GM06990 (cell line): ENCODE results near the gene MLLT10.

Source experiments
- DNase-seq: peaks from one replicate; pipeline ENCODE4 v3.0.0-alpha.2; 2011; ENCODE audit not compliant: insufficient read length; ENCODE audit errors: extremely low read depth
- H3K27me3 ChIP-seq: replicated peaks from 2 replicates; pipeline ENCODE4 v1.6.0; 2011; ENCODE audit warnings: low read length; ENCODE audit not compliant: control insufficient read depth, insufficient read depth
- H3K36me3 ChIP-seq: 2 replicates; pipeline ENCODE4 v1.5.1; 2011; ENCODE audit warnings: low read length; ENCODE audit not compliant: control insufficient read depth, insufficient read depth
- H3K4me3 ChIP-seq: replicated peaks from 2 replicates; pipeline ENCODE4 v1.5.1; 2011; ENCODE audit warnings: low read depth, mild to moderate bottlenecking, control low read depth, low read length
- CTCF ChIP-seq: IDR thresholded peaks from 2 replicates; pipeline ENCODE4 v1.5.1; 2011; ENCODE audit warnings: low read length, control low read depth, mild to moderate bottlenecking, inconsistent platforms; ENCODE audit not compliant: insufficient read depth, poor library complexity, severe bottlenecking

The MLLT10 gene

GRCh38 chr10:21524131-21524525 lies 9.9 kb upstream of the MLLT10 start:
- H3K27me3 ChIP-seq: no peaks in the 10 kb centered on the region
- no peaks in the 10 kb centered on the region for H3K36me3 ChIP-seq
- TF ChIP-seq CTCF: no peak
- no peak overlapping the region for H3K4me3 ChIP-seq
- no peak for DNase-seq

- DNase-seq: no peak
- H3K36me3 ChIP-seq: no peaks in the 10 kb centered on the region
- TF ChIP-seq CTCF: no peak
- peak overlapping the region; percentile 60 for H3K4me3 ChIP-seq
- no peaks in the 10 kb centered on the region for H3K27me3 ChIP-seq
Measured at GRCh38 chr10:21524526-21525366, 9.3 kb upstream of the MLLT10 start.

- no peaks in the 10 kb centered on the region for H3K27me3 ChIP-seq
- no peak for TF ChIP-seq CTCF
- no peaks in the 10 kb centered on the region for H3K36me3 ChIP-seq
- peak; percentile 75 for DNase-seq
- peak within 1 kb of the TSS; percentile 60 for H3K4me3 ChIP-seq
Measured at GRCh38 chr10:21525367-21526187, 8.5 kb upstream of the MLLT10 start, which contains the start of gene SKIDA1. SKIDA1 (minus strand) TSS chr10:21525682; CDS start chr10:21517822, 7,860 bp downstream.

- H3K36me3 ChIP-seq: no peaks in the 10 kb centered on the region
- no peak for TF ChIP-seq CTCF
- DNase-seq: peak; percentile 74
- no peaks in the 10 kb centered on the region for H3K27me3 ChIP-seq
- H3K4me3 ChIP-seq: peak overlapping the region; percentile 60
Measured at GRCh38 chr10:21526188-21526859, 7.7 kb upstream of the MLLT10 start.

GRCh38 chr10:21526860-21527597 lies 7.0 kb upstream of the MLLT10 start:
- Histone ChIP-seq H3K36me3 (no peaks in the 10 kb centered on the region), H3K4me3 (peak overlapping the region; percentile 60), H3K27me3 (no peaks in the 10 kb centered on the region)
- no peak for TF ChIP-seq CTCF
- peak; percentile 69 for DNase-seq
